ENCODE measurements around the gene GPR35. TPM values are rescaled to one million over a fixed set of nuclear protein-coding genes. Genes with fewer than 3 reads are reported as not detected.

The GPR35 gene
- total RNA-seq, 4 donors from 2014 or later = 1.8 to 4.0 (median 2.2) TPM

DNA sequence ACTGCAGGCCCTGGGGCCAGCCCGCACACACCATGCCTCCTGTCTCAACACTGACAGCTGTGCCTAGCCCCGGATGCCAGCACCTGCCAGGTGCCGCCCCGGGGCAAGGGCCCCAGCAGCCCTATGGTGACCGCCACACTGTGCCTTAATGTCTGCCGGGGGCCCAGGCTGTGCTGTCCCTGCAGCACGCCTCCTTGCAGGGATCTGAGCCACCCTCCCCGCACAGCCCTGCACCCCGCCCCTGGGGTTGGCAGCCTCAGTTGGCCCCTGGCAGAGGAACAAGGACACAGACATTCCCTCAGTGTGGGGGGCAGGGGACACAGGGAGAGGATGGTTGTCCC, 47.2 kb upstream of the GPR35 start:
- WGBS = 92% methylated on average over 2 of the region's 9 CpGs
- Histone ChIP-seq H3K9me3 (peaks cover 0 to 3% (median 0%) of the 10 kb centered on the region in 4 donors), H3K4me1 (peaks cover 16 to 39% (median 25%) of the 10 kb centered on the region in 4 donors), H3K4me3 (no peak overlapping the region), H3K27me3 (no peaks in the 10 kb centered on the region), H3K27ac (replicated peaks in 1 of 4) (no peak overlapping the region), H3K36me3 (peaks cover 38 to 64% (median 58%) of the 10 kb centered on the region in 4 donors)
- DNase-seq (ENCODE audit: extremely low spot score) = no peak
- intact Hi-C loops (cut with DNase I) = no loop called here
- TF ChIP-seq POLR2A (IDR thresholded peaks at IDR 0.05; ENCODE audit: low read depth) (no peak), POLR2AphosphoS5 (IDR thresholded peaks at IDR 0.05) (no peak), CTCF (IDR thresholded peaks at IDR 0.05) (no peak), EP300 (IDR thresholded peaks at IDR 0.05) (no peak)

DNA sequence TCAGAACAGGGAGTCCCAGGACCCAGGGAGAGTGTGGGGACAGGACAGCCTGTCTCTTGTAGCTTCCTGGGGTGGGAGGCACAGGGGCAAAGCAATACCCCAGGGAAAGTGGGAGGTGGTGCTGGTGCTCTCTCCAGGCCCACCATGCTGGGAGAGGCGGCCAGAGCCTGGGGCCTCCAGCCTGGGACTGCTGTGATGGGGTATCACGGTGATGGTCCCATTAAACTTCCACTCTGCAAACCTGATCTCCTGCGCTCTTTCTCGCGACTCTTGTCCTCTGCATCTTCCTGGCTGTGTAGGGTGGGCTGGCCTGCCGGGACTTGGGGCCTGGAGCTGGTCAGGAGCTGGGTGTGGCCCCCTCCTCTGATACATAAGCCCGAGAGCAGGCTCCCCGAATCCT, 46.8 kb upstream of the GPR35 start:
- Histone ChIP-seq H3K4me1 (peaks cover 16 to 43% (median 25%) of the 10 kb centered on the region in 4 donors), H3K36me3 (peaks cover 35 to 60% (median 54%) of the 10 kb centered on the region in 4 donors), H3K27me3 (no peaks in the 10 kb centered on the region), H3K9me3 (peaks cover 0 to 3% (median 0%) of the 10 kb centered on the region in 4 donors), H3K4me3 (no peak overlapping the region), H3K27ac (replicated peaks in 1 of 4) (peak overlapping the region in 1 of 4 donors; percentile 52)
- no peak for TF ChIP-seq EP300 (IDR thresholded peaks at IDR 0.05)
- TF ChIP-seq POLR2AphosphoS5 (IDR thresholded peaks at IDR 0.05) = no peak
- no peak for TF ChIP-seq POLR2A (IDR thresholded peaks at IDR 0.05; ENCODE audit: low read depth)
- no peak for TF ChIP-seq CTCF (IDR thresholded peaks at IDR 0.05)
- intact Hi-C loops (cut with DNase I) = no loop called here
- WGBS = 73% methylated on average over 6 of the region's 8 CpGs
- no peak for DNase-seq (ENCODE audit: extremely low spot score)

DNA sequence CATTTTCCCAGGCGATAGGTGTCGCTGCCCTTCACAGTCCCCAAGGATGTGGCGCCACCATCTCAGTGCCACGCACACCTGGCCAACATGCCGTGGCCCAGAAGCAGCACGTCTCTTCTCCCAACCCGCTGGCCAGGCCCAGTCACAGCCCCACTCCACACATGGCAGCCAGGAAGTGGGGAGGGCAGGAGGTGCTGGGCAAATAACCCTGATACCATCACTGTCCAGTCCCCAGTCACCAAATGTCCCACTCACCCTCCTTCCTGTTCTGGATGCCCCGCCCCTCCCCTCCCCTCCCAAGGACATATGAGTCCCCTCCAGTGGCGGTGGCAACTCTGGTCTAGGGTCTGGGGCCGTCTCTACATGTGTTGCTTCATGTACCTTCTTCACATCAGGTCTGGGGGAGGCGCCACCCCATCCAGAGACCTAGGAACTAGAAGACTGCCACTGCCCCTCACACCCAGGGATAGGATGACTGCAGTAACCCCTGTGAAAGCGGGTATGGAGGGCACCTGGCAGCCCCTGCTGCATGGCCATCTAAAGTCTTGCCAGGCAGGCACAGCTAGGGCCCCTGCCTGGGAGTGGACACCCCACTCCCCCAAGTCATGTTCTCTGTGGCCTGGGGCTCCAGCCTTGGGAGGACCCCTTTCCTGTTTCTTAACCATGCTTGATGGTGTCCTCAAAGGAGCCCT, 46.1 kb upstream of the GPR35 start:
- Histone ChIP-seq H3K27ac (replicated peaks in 1 of 4) (peak overlapping the region; percentile 27 to 78 (median 46)), H3K9me3 (peaks cover 0 to 3% (median 0%) of the 10 kb centered on the region in 4 donors), H3K36me3 (peaks cover 34 to 53% (median 47%) of the 10 kb centered on the region in 4 donors), H3K27me3 (no peaks in the 10 kb centered on the region), H3K4me3 (no peak overlapping the region), H3K4me1 (peaks cover 20 to 51% (median 32%) of the 10 kb centered on the region in 4 donors)
- no peak for DNase-seq (ENCODE audit: extremely low spot score)
- 94% methylated on average over 9 of the region's 12 CpGs for WGBS
- intact Hi-C loops (cut with DNase I) = no loop called here
- TF ChIP-seq POLR2AphosphoS5 (IDR thresholded peaks at IDR 0.05) = peak in 1 of 2 donors; percentile 8
- TF ChIP-seq EP300 (IDR thresholded peaks at IDR 0.05) = no peak
- no peak for TF ChIP-seq POLR2A (IDR thresholded peaks at IDR 0.05; ENCODE audit: low read depth)

DNA sequence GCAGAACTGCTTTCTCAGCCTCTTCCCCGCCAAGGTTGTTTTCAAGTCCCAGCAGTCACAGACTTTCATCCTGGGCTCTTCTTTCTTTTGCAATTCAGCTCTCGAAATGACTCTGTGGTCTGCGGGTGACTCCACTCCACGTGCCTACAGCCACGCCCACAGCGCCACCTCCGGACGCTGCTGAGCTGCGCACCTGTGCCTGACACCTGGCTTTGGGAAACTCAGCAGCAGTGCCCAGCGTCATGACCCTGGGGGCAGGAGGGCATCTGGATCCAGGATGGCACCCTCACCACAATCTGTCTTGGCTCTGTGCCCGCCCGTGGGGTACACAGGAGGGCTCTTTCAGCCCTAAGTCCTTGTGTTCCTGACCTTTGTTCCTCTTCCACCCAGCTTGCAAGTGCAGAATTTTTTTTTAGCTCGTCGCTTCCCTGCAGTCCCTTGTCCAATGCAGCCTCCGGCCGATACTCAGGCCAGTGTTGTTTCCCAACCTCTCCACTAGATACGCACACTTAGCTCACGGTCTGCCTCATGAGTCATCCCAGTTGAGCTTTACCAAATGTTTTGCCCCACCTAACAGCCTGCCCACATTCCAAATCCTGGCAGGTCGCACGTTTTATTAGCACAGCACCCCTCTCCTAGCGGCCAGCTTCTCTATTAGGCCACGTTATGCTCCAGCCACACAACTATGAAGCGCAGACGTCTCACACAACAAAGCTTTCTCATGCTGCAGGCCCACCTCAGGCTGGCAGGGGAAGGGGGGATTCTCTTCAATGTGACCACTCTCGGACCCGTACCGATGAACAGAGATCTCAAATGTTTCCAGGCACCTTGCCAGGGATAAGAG, 45.3 kb upstream of the GPR35 start:
- H3K36me3 ChIP-seq = peaks cover 26 to 45% (median 39%) of the 10 kb centered on the region in 4 donors
- no peak for DNase-seq (ENCODE audit: extremely low spot score)

More for the DNA sequence above, 45.3 kb upstream of the GPR35 start:
- 50% methylated on average over 24 of the region's 27 CpGs for WGBS
- no peaks in the 10 kb centered on the region for H3K27me3 ChIP-seq
- peaks cover 0 to 3% (median 0%) of the 10 kb centered on the region in 4 donors for H3K9me3 ChIP-seq
- no peak overlapping the region for H3K4me3 ChIP-seq
- intact Hi-C loops (cut with DNase I) = no loop called here
- no peak for TF ChIP-seq CTCF (IDR thresholded peaks at IDR 0.05)
- TF ChIP-seq POLR2AphosphoS5 (IDR thresholded peaks at IDR 0.05) = peak; percentile 11 to 63
- TF ChIP-seq EP300 (IDR thresholded peaks at IDR 0.05) = no peak
- no peak for TF ChIP-seq POLR2A (IDR thresholded peaks at IDR 0.05; ENCODE audit: low read depth)
- H3K27ac ChIP-seq (replicated peaks in 1 of 4) = peak overlapping the region; percentile 40 to 78 (median 57)
- H3K4me1 ChIP-seq = peaks cover 27 to 58% (median 40%) of the 10 kb centered on the region in 4 donors
